ENCODE data around the gene COPS7B. TPM values are rescaled to one million over a fixed set of nuclear protein-coding genes. Genes with fewer than 3 reads are reported as not detected.
"Not testable (repeated sequence)": the region's sequence is repeated elsewhere in the genome, so short reads cannot be mapped to it uniquely, and the experiment has no call there.

COPS7B gene
- polyA plus RNA-seq, result 10 to 100 TPM in 3 of 4 donors, 1 to 10 TPM in 1; 9.5 to 36.4 (median 16.2) TPM
- long read RNA-seq, donor 1, result 0 reads
- long read RNA-seq, donor 2, partial matches to known transcripts, result 0 of 5 reads
- long read RNA-seq, donor 2, other reads (novel, unspliced or antisense), result 0 of 5 reads
- long read RNA-seq, donor 3, transcript COPS7B-201 (7 exons, 2,544 nt), result major isoform, 5 of 7 reads
- long read RNA-seq, donor 3, partial matches to known transcripts, result 0 of 7 reads
- long read RNA-seq, donor 3, other reads (novel, unspliced or antisense), result 0 of 7 reads
- long read RNA-seq, donor 4, result 0 reads
- long read RNA-seq, donor 5, partial matches to known transcripts, result 0 of 2 reads
- long read RNA-seq, donor 5, other reads (novel, unspliced or antisense), result 0 of 2 reads
- long read RNA-seq, donor 6, transcript COPS7B-201 (7 exons, 2,544 nt), result major isoform, 8 of 13 reads
- long read RNA-seq, donor 6, partial matches to known transcripts, result 0 of 13 reads
- long read RNA-seq, donor 6, other reads (novel, unspliced or antisense), result 0 of 13 reads
- long read RNA-seq, donor 7, result 0 reads
- long read RNA-seq, donor 8, partial matches to known transcripts, result 0 of 1 reads
- long read RNA-seq, donor 8, other reads (novel, unspliced or antisense), result 0 of 1 reads
- long read RNA-seq, donor 9, result 0 reads
- long read RNA-seq, donor 10, transcript COPS7B-201 (7 exons, 2,544 nt), result major isoform, 14 of 16 reads
- long read RNA-seq, donor 10, partial matches to known transcripts, result 0 of 16 reads
- long read RNA-seq, donor 10, other reads (novel, unspliced or antisense), result 0 of 16 reads

GRCh38 chr2:231786177-231786916 is at the start of gene COPS7B:
TSS of gene COPS7B (plus strand) at chr2:231786445. CDS start at chr2:231788571, 2,126 bp downstream.
- no peak for FAIRE-seq
- Histone ChIP-seq H3K36me3 (ENCODE audit: control insufficient read depth in 3 of 3, insufficient read depth in 2 of 3, low read depth in 1 of 3, low read length in 3 of 3) (peaks cover 0 to 5% (median 0%) of the 10 kb centered on the region in 3 donors), H3K9me3 (ENCODE audit: control insufficient read depth in 2 of 2, insufficient read depth in 1 of 2, low read depth in 1 of 2, low read length in 1 of 2) (no peaks in the 10 kb centered on the region), H3K27me3 (ENCODE audit: control insufficient read depth in 3 of 3, insufficient read depth in 3 of 3, low read length in 3 of 3) (no peaks in the 10 kb centered on the region), H3K4me3 (ENCODE audit: low read depth in 1 of 3, low read length in 3 of 3) (peak within 1 kb of the TSS; percentile 60 to 94 (median 77)), H3K4me1 (ENCODE audit: control insufficient read depth in 3 of 3, insufficient read depth in 2 of 3, low read depth in 1 of 3, low read length in 2 of 3) (peaks cover 5 to 9% (median 7%) of the 10 kb centered on the region in 3 donors), H3K27ac (ENCODE audit: low read depth in 1 of 3, low read length in 2 of 3) (peak within 1 kb of the TSS in 1 of 3 donors; percentile 68)
- peak; percentile 71 to 91 for DNase-seq
- 0 to 1% (median 0%) methylated on average over 50 to 69 of the region's 69 CpGs for WGBS, 3 donors

GRCh38 chr2:231737761-231738160 is 48.5 kb upstream of the COPS7B start:
- 94 to 95% (median 95%) methylated on average over 7 of the region's 7 CpGs for WGBS, 3 donors
- Histone ChIP-seq H3K27me3 (ENCODE audit: control insufficient read depth in 3 of 3, insufficient read depth in 3 of 3, low read length in 3 of 3) (no peaks in the 10 kb centered on the region), H3K27ac (ENCODE audit: low read depth in 1 of 3, low read length in 2 of 3) (no peak overlapping the region), H3K4me3 (ENCODE audit: low read depth in 1 of 3, low read length in 3 of 3) (no peak overlapping the region), H3K36me3 (ENCODE audit: control insufficient read depth in 3 of 3, insufficient read depth in 2 of 3, low read depth in 1 of 3, low read length in 3 of 3) (peaks cover 0 to 5% (median 4%) of the 10 kb centered on the region in 3 donors), H3K9me3 (ENCODE audit: control insufficient read depth in 2 of 2, insufficient read depth in 1 of 2, low read depth in 1 of 2, low read length in 1 of 2) (no peaks in the 10 kb centered on the region), H3K4me1 (ENCODE audit: control insufficient read depth in 3 of 3, insufficient read depth in 2 of 3, low read depth in 1 of 3, low read length in 2 of 3) (no peaks in the 10 kb centered on the region)
- DNase-seq (no peak), FAIRE-seq (no peak)

- WGBS, 3 donors, result 69 to 76% (median 71%) methylated on average over 8 to 9 of the region's 9 CpGs
- Histone ChIP-seq H3K27me3 (ENCODE audit: control insufficient read depth in 3 of 3, insufficient read depth in 3 of 3, low read length in 3 of 3) (no peaks in the 10 kb centered on the region), H3K36me3 (ENCODE audit: control insufficient read depth in 3 of 3, insufficient read depth in 2 of 3, low read depth in 1 of 3, low read length in 3 of 3) (peaks cover 0 to 2% (median 0%) of the 10 kb centered on the region in 3 donors), H3K9me3 (ENCODE audit: control insufficient read depth in 2 of 2, insufficient read depth in 1 of 2, low read depth in 1 of 2, low read length in 1 of 2) (no peaks in the 10 kb centered on the region), H3K4me3 (ENCODE audit: low read depth in 1 of 3, low read length in 3 of 3) (no peak overlapping the region), H3K27ac (ENCODE audit: low read depth in 1 of 3, low read length in 2 of 3) (no peak overlapping the region), H3K4me1 (ENCODE audit: control insufficient read depth in 3 of 3, insufficient read depth in 2 of 3, low read depth in 1 of 3, low read length in 2 of 3) (no peaks in the 10 kb centered on the region)
- FAIRE-seq (no peak), DNase-seq (no peak)
These were observed 42.7 kb upstream of the COPS7B start for GRCh38 chr2:231743376-231744116.

- 80 to 87% (median 86%) methylated on average over 6 of the region's 6 CpGs for WGBS, 3 donors
- no peak for FAIRE-seq
- no peaks in the 10 kb centered on the region for H3K9me3 ChIP-seq (ENCODE audit: control insufficient read depth in 2 of 2, insufficient read depth in 1 of 2, low read depth in 1 of 2, low read length in 1 of 2)
These were observed 40.8 kb upstream of the COPS7B start for GRCh38 chr2:231745303-231746038.

GRCh38 chr2:231748153-231748896 is 37.9 kb upstream of the COPS7B start:
- FAIRE-seq, result not testable (repeated sequence)

More at GRCh38 chr2:231745303-231746038, 40.8 kb upstream of the COPS7B start:
- no peak overlapping the region for H3K4me3 ChIP-seq (ENCODE audit: low read depth in 1 of 3, low read length in 3 of 3)
- no peaks in the 10 kb centered on the region for H3K36me3 ChIP-seq (ENCODE audit: control insufficient read depth in 3 of 3, insufficient read depth in 2 of 3, low read depth in 1 of 3, low read length in 3 of 3)
- H3K27me3 ChIP-seq (ENCODE audit: control insufficient read depth in 3 of 3, insufficient read depth in 3 of 3, low read length in 3 of 3), result no peaks in the 10 kb centered on the region
- no peak for DNase-seq
- H3K4me1 ChIP-seq (ENCODE audit: control insufficient read depth in 3 of 3, insufficient read depth in 2 of 3, low read depth in 1 of 3, low read length in 2 of 3), result no peaks in the 10 kb centered on the region
- no peak overlapping the region for H3K27ac ChIP-seq (ENCODE audit: low read depth in 1 of 3, low read length in 2 of 3)

GRCh38 chr2:231749016-231749415 is 37.2 kb upstream of the COPS7B start:
- not testable (repeated sequence) for H3K4me3 ChIP-seq (ENCODE audit: low read depth in 1 of 3, low read length in 3 of 3); DNase-seq; H3K27ac ChIP-seq (ENCODE audit: low read depth in 1 of 3, low read length in 2 of 3); FAIRE-seq; H3K36me3 ChIP-seq (ENCODE audit: control insufficient read depth in 3 of 3, insufficient read depth in 2 of 3, low read depth in 1 of 3, low read length in 3 of 3); H3K9me3 ChIP-seq (ENCODE audit: control insufficient read depth in 2 of 2, insufficient read depth in 1 of 2, low read depth in 1 of 2, low read length in 1 of 2); H3K27me3 ChIP-seq (ENCODE audit: control insufficient read depth in 3 of 3, insufficient read depth in 3 of 3, low read length in 3 of 3); H3K4me1 ChIP-seq (ENCODE audit: control insufficient read depth in 3 of 3, insufficient read depth in 2 of 3, low read depth in 1 of 3, low read length in 2 of 3)
- WGBS, 3 donors, result 90 to 96% (median 90%) methylated on average over 10 of the region's 10 CpGs

More at GRCh38 chr2:231748153-231748896, 37.9 kb upstream of the COPS7B start:
- 51 to 71% (median 62%) methylated on average over 6 of the region's 6 CpGs for whole genome bisulfite sequencing, 3 donors
- not testable (repeated sequence) for H3K4me3 ChIP-seq (ENCODE audit: low read depth in 1 of 3, low read length in 3 of 3); H3K27me3 ChIP-seq (ENCODE audit: control insufficient read depth in 3 of 3, insufficient read depth in 3 of 3, low read length in 3 of 3); H3K36me3 ChIP-seq (ENCODE audit: control insufficient read depth in 3 of 3, insufficient read depth in 2 of 3, low read depth in 1 of 3, low read length in 3 of 3); H3K4me1 ChIP-seq (ENCODE audit: control insufficient read depth in 3 of 3, insufficient read depth in 2 of 3, low read depth in 1 of 3, low read length in 2 of 3); H3K9me3 ChIP-seq (ENCODE audit: control insufficient read depth in 2 of 2, insufficient read depth in 1 of 2, low read depth in 1 of 2, low read length in 1 of 2); H3K27ac ChIP-seq (ENCODE audit: low read depth in 1 of 3, low read length in 2 of 3)
- DNase-seq, result peak in 1 of 2 donors; percentile 25

Measured in small intestine (tissue), 16 donors.